KMS-11 (cell line): Measurements from ENCODE around the gene TENM4.

Experiments used
- H2AFZ ChIP-seq: fragments of 200-600 bp; sonication (generic); 2 replicates; pipeline ENCODE4 v1.6.1; 2016; ENCODE audit warnings: antibody characterized with exemption, mixed run types, low read depth
- H3K27ac ChIP-seq: fragments of 200-600 bp; sonication (generic); 2 replicates; pipeline ENCODE4 v1.6.1; 2016; ENCODE audit warnings: mild to moderate bottlenecking, mixed run types
- H3K27me3 ChIP-seq: fragments of 200-600 bp; sonication (generic); 2 replicates; pipeline ENCODE4 v1.6.1; 2017; ENCODE audit warnings: mild to moderate bottlenecking, low read depth, mixed run types, moderate library complexity; ENCODE audit not compliant: insufficient read depth
- H3K36me3 ChIP-seq: fragments of 200-600 bp; sonication (generic); 2 replicates; pipeline ENCODE4 v1.6.1; 2017; ENCODE audit warnings: mild to moderate bottlenecking, mixed run types; ENCODE audit not compliant: insufficient read depth
- H3K4me1 ChIP-seq: fragments of 200-600 bp; sonication (generic); 2 replicates; pipeline ENCODE4 v1.6.1; 2016; ENCODE audit warnings: mild to moderate bottlenecking, low read depth, mixed run types; ENCODE audit not compliant: poor library complexity, severe bottlenecking
- H3K4me2 ChIP-seq: fragments of 200-600 bp; sonication (generic); 2 replicates; pipeline ENCODE4 v1.7.0; 2016; ENCODE audit warnings: mild to moderate bottlenecking, mixed run types
- H3K4me3 ChIP-seq: fragments of 200-600 bp; sonication (generic); IDR thresholded peaks from 2 replicates; pipeline ENCODE4 v1.6.1; 2017; ENCODE audit warnings: low read depth, low read length, mixed read lengths; ENCODE audit not compliant: insufficient read depth
- H3K79me2 ChIP-seq: fragments of 200-600 bp; sonication (generic); 2 replicates; pipeline ENCODE4 v1.6.1; 2016; ENCODE audit warnings: low read depth, mixed run types; ENCODE audit not compliant: insufficient read depth
- H3K9ac ChIP-seq: fragments of 200-600 bp; sonication (generic); 2 replicates; pipeline ENCODE4 v1.6.1; 2016; ENCODE audit warnings: mild to moderate bottlenecking, mixed run types
- H4K20me1 ChIP-seq: fragments of 200-600 bp; sonication (generic); 2 replicates; pipeline ENCODE4 v1.6.1; 2016; ENCODE audit warnings: mild to moderate bottlenecking, mixed run types; ENCODE audit not compliant: insufficient read depth
- TF ChIP-seq, protein P1 (sequence below): fragments of 200-600 bp; sonication (generic); conservative IDR thresholded peaks from 2 replicates; pipeline ENCODE4 v1.6.1; 2017; ENCODE audit warnings: low read depth, mild to moderate bottlenecking, antibody characterized with exemption, low read length, moderate library complexity, mixed read lengths

Gene TENM4

DNA sequence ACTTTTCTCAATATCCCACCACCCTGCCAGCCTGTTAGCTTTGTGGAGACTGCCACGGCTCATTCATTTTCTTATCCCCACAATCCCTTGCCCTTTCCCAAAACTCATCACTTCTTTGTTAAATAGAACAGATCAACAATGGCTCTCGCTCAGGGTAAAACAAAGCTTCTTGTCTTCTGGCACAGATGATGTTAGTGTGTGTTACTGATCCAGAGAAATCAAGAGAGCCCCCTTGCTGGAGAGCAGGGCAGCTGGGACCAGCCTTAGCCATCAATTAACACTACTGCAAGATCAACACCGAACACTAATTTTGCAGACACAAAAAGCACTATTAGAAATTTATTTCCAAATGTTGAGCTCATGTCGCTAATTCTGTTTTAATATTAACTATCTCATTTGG, 420.9 kb downstream of the TENM4 start:
- no peaks in the 10 kb centered on the region for H3K79me2 ChIP-seq
- no peaks in the 10 kb centered on the region for H3K4me1 ChIP-seq
- H3K27ac ChIP-seq: no peak overlapping the region
- no peaks in the 10 kb centered on the region; the same call in 1 of the 2 replicates for H3K27me3 ChIP-seq
- H2AFZ ChIP-seq: no peak overlapping the region
- no peaks in the 10 kb centered on the region for H4K20me1 ChIP-seq
- H3K4me2 ChIP-seq: no peak overlapping the region
- H3K36me3 ChIP-seq: no peaks in the 10 kb centered on the region
- no peak overlapping the region for H3K9ac ChIP-seq
- TF ChIP-seq, protein P1, sequence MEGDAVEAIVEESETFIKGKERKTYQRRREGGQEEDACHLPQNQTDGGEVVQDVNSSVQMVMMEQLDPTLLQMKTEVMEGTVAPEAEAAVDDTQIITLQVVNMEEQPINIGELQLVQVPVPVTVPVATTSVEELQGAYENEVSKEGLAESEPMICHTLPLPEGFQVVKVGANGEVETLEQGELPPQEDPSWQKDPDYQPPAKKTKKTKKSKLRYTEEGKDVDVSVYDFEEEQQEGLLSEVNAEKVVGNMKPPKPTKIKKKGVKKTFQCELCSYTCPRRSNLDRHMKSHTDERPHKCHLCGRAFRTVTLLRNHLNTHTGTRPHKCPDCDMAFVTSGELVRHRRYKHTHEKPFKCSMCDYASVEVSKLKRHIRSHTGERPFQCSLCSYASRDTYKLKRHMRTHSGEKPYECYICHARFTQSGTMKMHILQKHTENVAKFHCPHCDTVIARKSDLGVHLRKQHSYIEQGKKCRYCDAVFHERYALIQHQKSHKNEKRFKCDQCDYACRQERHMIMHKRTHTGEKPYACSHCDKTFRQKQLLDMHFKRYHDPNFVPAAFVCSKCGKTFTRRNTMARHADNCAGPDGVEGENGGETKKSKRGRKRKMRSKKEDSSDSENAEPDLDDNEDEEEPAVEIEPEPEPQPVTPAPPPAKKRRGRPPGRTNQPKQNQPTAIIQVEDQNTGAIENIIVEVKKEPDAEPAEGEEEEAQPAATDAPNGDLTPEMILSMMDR: no peak
- H3K4me3 ChIP-seq: no peak overlapping the region

DNA sequence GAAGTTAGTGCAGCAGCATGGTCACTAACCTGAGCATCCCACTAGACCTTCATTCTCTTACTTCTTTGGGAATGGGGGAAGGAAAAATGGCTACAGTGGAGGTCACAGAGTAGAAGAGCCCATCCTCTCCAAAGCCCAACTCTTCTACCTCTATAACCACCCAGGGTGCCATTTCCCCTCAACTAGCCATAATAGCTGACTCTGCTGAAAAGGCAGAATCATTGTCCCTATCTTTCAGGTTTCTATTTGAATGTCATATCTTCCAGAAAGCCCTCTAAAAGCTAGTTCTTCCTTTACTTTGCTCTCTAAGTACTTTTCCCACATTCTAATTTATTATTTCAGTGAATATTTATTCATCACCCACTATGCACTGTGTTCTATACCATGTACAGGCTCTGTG, 421.6 kb downstream of the TENM4 start:
- Histone ChIP-seq H2AFZ (no peak overlapping the region), H3K4me1 (no peaks in the 10 kb centered on the region), H4K20me1 (no peaks in the 10 kb centered on the region), H3K79me2 (no peaks in the 10 kb centered on the region), H3K27me3 (no peaks in the 10 kb centered on the region; the same call in 1 of the 2 replicates), H3K9ac (no peak overlapping the region), H3K4me2 (no peak overlapping the region), H3K27ac (no peak overlapping the region), H3K36me3 (no peaks in the 10 kb centered on the region), H3K4me3 (no peak overlapping the region)
- TF ChIP-seq, protein P1: no peak

DNA sequence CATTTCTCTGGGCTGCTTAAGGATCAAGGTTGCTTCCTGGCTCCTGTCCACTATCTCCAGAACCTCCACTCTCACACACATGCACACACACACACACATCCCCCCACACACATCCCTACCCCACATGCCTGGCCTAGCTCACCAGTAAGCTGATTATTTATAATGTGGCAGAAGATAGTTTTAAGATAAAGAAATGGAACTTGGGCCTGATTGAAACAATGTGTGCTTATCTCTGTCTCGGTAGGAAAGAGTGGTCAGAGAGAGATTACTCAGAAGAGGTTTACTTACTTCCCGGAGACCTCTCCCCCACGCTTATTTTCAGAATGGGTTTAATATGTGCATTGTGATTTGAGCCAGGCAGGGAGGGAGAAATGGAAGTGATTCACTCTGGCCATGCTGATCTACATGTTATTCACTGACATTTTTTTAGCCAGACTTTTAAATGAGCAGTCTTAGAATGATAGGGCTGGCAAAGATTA, 422.4 kb downstream of the TENM4 start:
- Histone ChIP-seq H3K36me3 (no peaks in the 10 kb centered on the region), H3K27ac (no peak overlapping the region), H3K4me3 (no peak overlapping the region), H3K27me3 (no peaks in the 10 kb centered on the region), H3K4me1 (no peaks in the 10 kb centered on the region), H3K79me2 (no peaks in the 10 kb centered on the region), H3K9ac (no peak overlapping the region), H2AFZ (no peak overlapping the region), H3K4me2 (no peak overlapping the region), H4K20me1 (no peaks in the 10 kb centered on the region)
- TF ChIP-seq, protein P1: no peak

DNA sequence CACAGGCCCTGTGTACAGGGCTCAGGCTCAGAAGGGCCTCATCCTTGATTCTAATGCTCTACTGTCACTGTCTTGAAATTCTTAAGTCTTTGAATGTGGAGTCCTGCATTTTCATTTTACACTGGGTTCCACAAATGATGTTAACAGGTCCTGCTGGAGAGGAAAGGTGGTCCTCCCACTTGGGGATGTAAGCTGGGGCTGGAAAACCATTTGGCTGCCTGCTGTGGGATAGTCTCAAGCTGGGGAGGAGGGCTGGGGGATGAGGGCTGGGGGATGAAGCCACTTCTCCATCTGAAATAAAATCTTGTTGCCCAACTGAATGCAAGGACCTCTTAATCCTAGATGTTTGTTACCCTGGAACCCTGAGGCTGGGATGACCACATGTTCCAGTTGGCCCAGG, 423.0 kb downstream of the TENM4 start:
- no peaks in the 10 kb centered on the region for H4K20me1 ChIP-seq
- H3K4me1 ChIP-seq: no peaks in the 10 kb centered on the region
- TF ChIP-seq, protein P1: no peak
- no peak overlapping the region for H3K27ac ChIP-seq
- H2AFZ ChIP-seq: no peak overlapping the region
- no peak overlapping the region for H3K9ac ChIP-seq
- no peaks in the 10 kb centered on the region for H3K79me2 ChIP-seq
- no peaks in the 10 kb centered on the region for H3K36me3 ChIP-seq
- no peak overlapping the region for H3K4me3 ChIP-seq
- H3K4me2 ChIP-seq: no peak overlapping the region
- no peaks in the 10 kb centered on the region for H3K27me3 ChIP-seq
